Upper lobe of left lung (tissue), 4 donors: ENCODE data around the gene ZNF597.
A peak's percentile ranks its signal among the peaks of the same experiment; 100 is the strongest.

Experiments used
- EP300 ChIP-seq, 4 donors: sonication (generic); formaldehyde crosslinking; IDR thresholded peaks; one replicate each; pipeline ENCODE4 v1.5.1; 2017; ENCODE audit warnings: antibody characterized with exemption in 4 of 4, control low read depth in 2 of 4
- POLR2A ChIP-seq, 4 donors: fragments of 450-650 bp; IDR thresholded peaks; one replicate each; pipeline ENCODE4 v1.5.1; 2016 to 2017; ENCODE audit warnings: antibody characterized with exemption in 4 of 4, mild to moderate bottlenecking in 2 of 4
- POLR2AphosphoS5 ChIP-seq, 2 donors: sonication (generic); formaldehyde crosslinking; IDR thresholded peaks; one replicate each; pipeline ENCODE4 v1.5.1; 2017; ENCODE audit warnings: antibody characterized with exemption in 2 of 2
- TF ChIP-seq, protein P1 (sequence below), 6 experiments: fragments of 450-650 bp in 4 of 6; fragments of 200-600 bp in 2 of 6; sonication (generic) in 2 of 6; IDR thresholded peaks; one replicate each; pipeline ENCODE4 v1.5.1; 2016 to 2019; ENCODE audit warnings: antibody characterized with exemption in 6 of 6

DNA sequence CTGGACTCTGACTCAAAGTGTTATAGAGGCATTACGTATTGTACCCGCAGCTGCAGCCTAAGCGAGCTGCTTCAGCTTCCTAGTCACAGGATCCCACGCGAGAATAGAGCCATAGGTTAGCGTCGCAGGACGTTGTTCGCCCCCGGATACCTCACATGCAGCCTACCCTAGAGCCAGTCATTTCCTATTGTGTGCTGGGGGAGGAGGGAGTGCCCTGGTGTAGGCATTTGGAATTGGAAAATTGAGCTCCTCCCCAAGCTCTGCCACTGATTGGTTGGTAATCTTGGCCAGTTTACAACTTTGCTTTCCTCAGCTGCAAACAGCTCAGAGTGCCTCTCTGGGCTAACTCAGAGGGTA is 706 bp upstream of the ZNF597 start:
- TF ChIP-seq, protein P1, sequence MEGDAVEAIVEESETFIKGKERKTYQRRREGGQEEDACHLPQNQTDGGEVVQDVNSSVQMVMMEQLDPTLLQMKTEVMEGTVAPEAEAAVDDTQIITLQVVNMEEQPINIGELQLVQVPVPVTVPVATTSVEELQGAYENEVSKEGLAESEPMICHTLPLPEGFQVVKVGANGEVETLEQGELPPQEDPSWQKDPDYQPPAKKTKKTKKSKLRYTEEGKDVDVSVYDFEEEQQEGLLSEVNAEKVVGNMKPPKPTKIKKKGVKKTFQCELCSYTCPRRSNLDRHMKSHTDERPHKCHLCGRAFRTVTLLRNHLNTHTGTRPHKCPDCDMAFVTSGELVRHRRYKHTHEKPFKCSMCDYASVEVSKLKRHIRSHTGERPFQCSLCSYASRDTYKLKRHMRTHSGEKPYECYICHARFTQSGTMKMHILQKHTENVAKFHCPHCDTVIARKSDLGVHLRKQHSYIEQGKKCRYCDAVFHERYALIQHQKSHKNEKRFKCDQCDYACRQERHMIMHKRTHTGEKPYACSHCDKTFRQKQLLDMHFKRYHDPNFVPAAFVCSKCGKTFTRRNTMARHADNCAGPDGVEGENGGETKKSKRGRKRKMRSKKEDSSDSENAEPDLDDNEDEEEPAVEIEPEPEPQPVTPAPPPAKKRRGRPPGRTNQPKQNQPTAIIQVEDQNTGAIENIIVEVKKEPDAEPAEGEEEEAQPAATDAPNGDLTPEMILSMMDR (IDR thresholded peaks at IDR 0.05), result peak in 1 of 6 experiments; percentile 28
- no peak for TF ChIP-seq EP300 (IDR thresholded peaks at IDR 0.05)
- TF ChIP-seq POLR2A (IDR thresholded peaks at IDR 0.05), result peak in 2 of 4 donors; percentile 19 to 60
- peak; percentile 15 to 22 for TF ChIP-seq POLR2AphosphoS5 (IDR thresholded peaks at IDR 0.05)
